Endothelial cell (in vitro differentiated cells): ENCODE data around the gene AP1G2. TPM values are rescaled to one million over a fixed set of nuclear protein-coding genes. Genes with fewer than 3 reads are reported as not detected.
"Not testable (repeated sequence)": the region's sequence is repeated elsewhere in the genome, so short reads cannot be mapped to it uniquely, and the experiment has no call there.

Experiments
- DNase-seq: peaks from one replicate; pipeline ENCODE4 v3.0.0; 2021; ENCODE audit warnings: low spot score
- H3K27ac Mint-ChIP-seq: one replicate; pipeline ENCODE4 v1.8.0; 2021; ENCODE audit warnings: mixed read lengths, inconsistent platforms; ENCODE audit not compliant: unreplicated experiment
- H3K27me3 Mint-ChIP-seq: one replicate; pipeline ENCODE4 v1.8.0; 2021; ENCODE audit warnings: mild to moderate bottlenecking, moderate library complexity, mixed read lengths, inconsistent platforms; ENCODE audit not compliant: unreplicated experiment
- H3K36me3 Mint-ChIP-seq: one replicate; pipeline ENCODE4 v1.8.0; 2021; ENCODE audit warnings: mild to moderate bottlenecking, low read depth, mixed read lengths, inconsistent platforms; ENCODE audit not compliant: unreplicated experiment
- H3K4me1 Mint-ChIP-seq: one replicate; pipeline ENCODE4 v1.8.0; 2021; ENCODE audit warnings: mild to moderate bottlenecking, mixed read lengths, inconsistent platforms; ENCODE audit not compliant: unreplicated experiment
- H3K4me3 Mint-ChIP-seq: one replicate; pipeline ENCODE4 v1.8.0; 2021; ENCODE audit warnings: mild to moderate bottlenecking, mixed read lengths, inconsistent platforms; ENCODE audit not compliant: unreplicated experiment
- H3K9me3 Mint-ChIP-seq: one replicate; pipeline ENCODE4 v1.8.0; 2021; ENCODE audit warnings: mixed read lengths, inconsistent platforms; ENCODE audit not compliant: unreplicated experiment
- CTCF ChIP-seq: fragments of 200-600 bp; sonication (generic); IDR thresholded peaks from one replicate; pipeline ENCODE4 v1.5.0; 2021; ENCODE audit warnings: antibody characterized with exemption; ENCODE audit not compliant: unreplicated experiment
- total RNA-seq: library from RNA; stranded (reverse); fragmentation: NEBNext Ultra II Directional; extraction: Animal tissue kit (Norgen Biotek cat#: 25700); gene quantifications from one replicate; pipeline ENCODE4 v1.2.1, GENCODE V29; 2021; ENCODE audit not compliant: unreplicated experiment

AP1G2 gene
- total RNA-seq, 1 donor from 2014 or later: 134 TPM

- no peaks in the 10 kb centered on the region for H3K9me3 Mint-ChIP-seq
- H3K36me3 Mint-ChIP-seq: no peaks in the 10 kb centered on the region
- H3K27ac Mint-ChIP-seq: no peak overlapping the region
- H3K4me3 Mint-ChIP-seq: peak overlapping the region; percentile 44
- H3K4me1 Mint-ChIP-seq: peaks cover 4% of the 10 kb centered on the region
- DNase-seq: peak; percentile 87
- H3K27me3 Mint-ChIP-seq: peaks cover 4% of the 10 kb centered on the region
- TF ChIP-seq CTCF: peak; percentile 61
Measured at GRCh38 chr14:23588884-23589598, 21.4 kb upstream of the AP1G2 start.

GRCh38 chr14:23584527-23585203 is 17.1 kb upstream of the AP1G2 start:
- not testable (repeated sequence) for H3K4me1 Mint-ChIP-seq

GRCh38 chr14:23583761-23584526 is 16.4 kb upstream of the AP1G2 start:
- DNase-seq, H3K4me1 Mint-ChIP-seq, H3K36me3 Mint-ChIP-seq, H3K4me3 Mint-ChIP-seq, H3K9me3 Mint-ChIP-seq, H3K27ac Mint-ChIP-seq: not testable (repeated sequence)
- peaks cover 12% of the 10 kb centered on the region for H3K27me3 Mint-ChIP-seq

More at GRCh38 chr14:23584527-23585203, 17.1 kb upstream of the AP1G2 start:
- H3K27ac Mint-ChIP-seq, DNase-seq, H3K36me3 Mint-ChIP-seq, H3K9me3 Mint-ChIP-seq, H3K27me3 Mint-ChIP-seq, H3K4me3 Mint-ChIP-seq: not testable (repeated sequence)

GRCh38 chr14:23582906-23583760 is 15.5 kb upstream of the AP1G2 start:
- no peak overlapping the region for H3K4me3 Mint-ChIP-seq
- no peak for DNase-seq
- peaks cover 16% of the 10 kb centered on the region for H3K27me3 Mint-ChIP-seq
- no peak for TF ChIP-seq CTCF
- no peaks in the 10 kb centered on the region for H3K4me1 Mint-ChIP-seq
- H3K9me3 Mint-ChIP-seq: no peaks in the 10 kb centered on the region
- no peaks in the 10 kb centered on the region for H3K36me3 Mint-ChIP-seq
- H3K27ac Mint-ChIP-seq: no peak overlapping the region

GRCh38 chr14:23580948-23581281 is 13.3 kb upstream of the AP1G2 start:
- Mint-ChIP-seq H3K36me3 (no peaks in the 10 kb centered on the region), H3K27ac (no peak overlapping the region)
- no peak for TF ChIP-seq CTCF

More at GRCh38 chr14:23580948-23581281, 13.3 kb upstream of the AP1G2 start:
- DNase-seq: no peak
- Mint-ChIP-seq H3K27me3 (peaks cover 22% of the 10 kb centered on the region), H3K4me1 (peaks cover 3% of the 10 kb centered on the region), H3K4me3 (no peak overlapping the region), H3K9me3 (no peaks in the 10 kb centered on the region)
